Motor neuron (in vitro differentiated cells): ENCODE data around the gene SUSD6. TPM values are rescaled to one million over a fixed set of nuclear protein-coding genes. Genes with fewer than 3 reads are reported as not detected.
"Not testable (repeated sequence)": the region's sequence is repeated elsewhere in the genome, so short reads cannot be mapped to it uniquely, and the experiment has no call there.

Experiments used
- ATAC-seq, 8 experiments: fragments of 200-7000 bp; cut with Tn5 transposase; replicated peaks in 6 of 8; 2 replicates each; pipeline ENCODE4 v1.8.0; 2021; ENCODE audit warnings: mild to moderate bottlenecking in 8 of 8, moderate library complexity in 8 of 8
- H3K27ac ChIP-seq, 2 donors: fragments of 250-450 bp; sonication (Bioruptor Pico); 2 replicates each; pipeline ENCODE4 v1.9.0; 2021; ENCODE audit warnings: antibody characterized with exemption in 2 of 2, mild to moderate bottlenecking in 2 of 2, moderate library complexity in 1 of 2
- H3K4me1 ChIP-seq, 2 donors: fragments of 250-450 bp; sonication (Bioruptor Pico); replicated peaks in 1 of 2; 2 replicates each; pipeline ENCODE4 v1.6.1; 2021; ENCODE audit warnings: antibody characterized with exemption in 2 of 2, mild to moderate bottlenecking in 2 of 2, moderate library complexity in 1 of 2
- H3K4me3 ChIP-seq, 5 donors: fragments of 250-450 bp; sonication (Bioruptor Pico); 2 replicates each; pipeline ENCODE4 v1.9.0; 2021; ENCODE audit warnings: antibody characterized with exemption in 5 of 5, mild to moderate bottlenecking in 5 of 5, moderate library complexity in 4 of 5
- WGBS, 10 experiments: fragments of 450-650 bp; shearing (Covaris generic); methylation state at CpG; one replicate each; pipeline ENCODE4 v1.0.0; 2022; 5-methylcytosine and 5-hydroxymethylcytosine counted together
- in situ Hi-C, 9 experiments: fragments of 400-800 bp; cut with MboI; loops; one replicate each; pipeline ENCODE4 v1.15.0; 2021; ENCODE audit warnings: low sequenced_read_pairs in 9 of 9, low pct_unique_long_range_greater_than_20kb in 2 of 9; ENCODE audit not compliant: unreplicated experiment in 9 of 9
- total RNA-seq, 8 experiments: library from RNA; unstranded; fragments of 300-600 nt; gene quantifications; 2 replicates each; pipeline versions ENCODE4 v1.2.3 to v1.2.4, GENCODE V29; 2022

The SUSD6 gene
- total RNA-seq, 8 experiments from 2014 or later, result 6.5 to 36.3 (median 12.2) TPM

DNA sequence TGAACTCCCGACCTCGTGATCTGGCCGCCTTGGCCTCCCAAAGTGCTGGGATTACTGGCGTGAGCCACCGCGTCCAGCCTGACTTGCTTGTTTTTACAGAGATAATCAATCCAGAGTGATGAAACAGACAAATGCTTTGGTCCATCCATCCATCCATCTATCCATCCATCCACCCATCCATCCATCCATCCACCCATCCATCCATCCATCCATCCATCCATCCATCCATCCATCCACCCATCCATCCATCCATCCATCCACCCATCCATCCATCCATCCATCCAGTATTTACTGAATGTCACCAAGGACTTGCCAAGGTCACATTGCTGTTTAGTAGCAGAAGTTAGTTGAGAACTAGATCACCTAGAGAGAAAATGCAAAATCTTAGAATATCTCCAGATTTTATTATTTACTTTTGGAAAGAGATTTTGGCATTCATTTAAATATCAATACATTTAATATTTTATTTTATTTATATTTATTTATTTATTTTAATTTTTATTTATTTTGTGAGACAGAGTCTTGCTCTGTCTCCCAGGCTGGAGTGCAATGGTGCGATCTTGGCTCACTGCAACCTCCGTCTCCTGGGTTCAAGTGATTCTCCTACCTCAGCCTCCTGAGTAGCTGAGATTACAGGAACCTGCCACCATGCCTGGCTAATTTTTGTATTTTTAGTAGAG is 120.7 kb downstream of the SUSD6 start:
- in situ Hi-C loops, result loop anchor here in 4 of 9 experiments (25.0 kb wide), 1 partner anchor 145 kb away; no protein-coding TSS in a partner anchor
- not testable (repeated sequence) for H3K27ac ChIP-seq, H3K4me3 ChIP-seq, ATAC-seq, H3K4me1 ChIP-seq
- WGBS, 10 experiments, result 79 to 100% (median 93%) methylated on average over 2 to 8 of the region's 8 CpGs; no CpG with 5 or more reads in 1 of the 10 experiments

DNA sequence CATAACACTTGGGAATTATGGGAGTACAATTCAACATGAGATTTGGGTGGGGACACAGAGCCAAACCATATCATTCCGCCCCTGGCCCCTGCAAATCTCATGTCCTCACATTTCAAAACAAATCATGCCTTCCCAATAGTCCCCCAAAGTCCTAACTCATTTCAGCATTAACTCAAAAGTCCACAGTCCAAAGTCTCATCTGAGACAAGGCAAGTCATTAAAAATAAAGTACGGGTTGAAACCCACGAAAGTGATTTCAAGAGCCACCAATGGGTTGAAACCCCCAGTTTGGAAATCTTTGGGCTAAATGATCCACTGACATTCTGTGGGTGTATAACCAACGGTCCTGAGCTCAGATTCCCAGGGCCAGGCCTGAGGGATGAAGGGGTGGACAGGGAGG is 125.0 kb downstream of the SUSD6 start:
- H3K4me3 ChIP-seq, ATAC-seq, H3K27ac ChIP-seq, H3K4me1 ChIP-seq: not testable (repeated sequence)
- in situ Hi-C loops, result loop anchor here in 4 of 9 experiments (25.0 kb wide), 1 partner anchor 149 kb away; no protein-coding TSS in a partner anchor
- 0 to 100% (median 75%) methylated on average over 1 to 3 of the region's 4 CpGs; no CpG with 5 or more reads in 4 of the 10 experiments for WGBS, 10 experiments

DNA sequence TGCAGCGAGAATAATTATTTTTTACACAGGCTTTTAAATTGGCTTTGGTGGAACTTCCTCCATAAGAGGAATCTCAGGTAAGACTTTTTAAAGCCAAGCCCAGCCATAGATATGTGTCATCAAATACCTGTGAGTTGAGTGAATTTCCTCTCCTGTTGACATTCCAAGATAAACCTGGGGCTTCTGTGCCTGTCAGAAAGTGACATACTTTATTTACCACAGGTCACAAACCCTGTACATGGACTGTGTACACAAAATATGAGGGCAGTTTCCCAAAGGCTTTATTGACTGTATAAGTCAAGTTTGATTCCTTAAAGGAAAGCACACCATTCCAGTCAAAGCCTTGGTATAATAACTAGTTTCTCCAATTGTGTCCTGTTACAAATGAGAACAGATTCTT is 129.7 kb downstream of the SUSD6 start:
- 43 to 100% (median 100%) methylated on average over 1 of the region's 1 CpG; no CpG with 5 or more reads in 1 of the 10 experiments for WGBS, 10 experiments
- Histone ChIP-seq H3K4me3 (no peak overlapping the region), H3K4me1 (no peaks in the 10 kb centered on the region), H3K27ac (no peak overlapping the region)
- ATAC-seq, result no peak
- in situ Hi-C loops, result loop anchor here in 4 of 9 experiments (25.0 kb wide), 1 partner anchor 154 kb away; no protein-coding TSS in a partner anchor

DNA sequence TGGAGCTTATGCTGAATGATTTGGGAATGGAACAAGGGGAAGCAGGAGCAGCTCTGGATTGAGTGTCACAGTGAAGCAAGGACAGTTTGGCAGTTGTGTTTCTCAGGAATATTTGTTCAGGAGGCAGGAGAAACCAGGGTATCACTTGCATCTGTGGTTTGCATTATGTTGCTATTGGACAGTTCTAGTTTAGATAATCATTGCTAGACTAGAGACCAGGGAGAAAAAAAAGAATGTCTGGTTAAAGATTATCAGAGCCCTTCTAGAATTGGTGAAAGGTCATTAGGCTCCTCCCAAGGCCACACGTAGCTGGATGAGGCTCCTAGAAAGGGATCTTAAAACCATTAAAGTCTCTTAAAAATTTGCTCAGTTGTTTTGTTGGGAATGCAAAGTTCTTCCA is 138.6 kb downstream of the SUSD6 start:
- no peaks in the 10 kb centered on the region for H3K4me1 ChIP-seq
- no peak for ATAC-seq
- no peak overlapping the region for H3K27ac ChIP-seq
- in situ Hi-C loops, result loop anchor here in 4 of 9 experiments (25.0 kb wide), 1 partner anchor 163 kb away; no protein-coding TSS in a partner anchor
- WGBS, 10 experiments, result 0 to 60% (median 28%) methylated on average over 1 of the region's 1 CpG; no CpG with 5 or more reads in 4 of the 10 experiments
- H3K4me3 ChIP-seq, result no peak overlapping the region

DNA sequence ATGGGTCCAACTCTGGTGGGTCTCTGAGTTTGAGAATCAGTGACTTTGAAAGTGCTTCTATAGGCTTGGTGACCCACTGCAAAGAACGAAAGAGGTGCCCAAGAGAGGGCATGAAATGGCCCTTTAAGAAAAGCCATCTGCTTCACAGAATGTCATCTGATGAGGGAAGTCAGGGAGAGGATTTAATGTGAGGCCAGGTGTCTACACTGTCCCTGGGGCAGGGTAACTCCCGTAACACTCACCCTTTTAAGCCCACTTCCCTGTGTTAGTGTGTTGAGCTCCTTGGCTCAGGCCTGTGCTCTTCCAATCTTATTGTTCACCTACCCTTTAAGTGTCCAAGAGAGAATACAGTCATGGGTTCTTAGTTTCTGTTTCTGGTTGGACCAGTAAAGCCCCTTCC is 139.1 kb downstream of the SUSD6 start:
- H3K4me3 ChIP-seq, result no peak overlapping the region
- in situ Hi-C loops, result no loop called here

DNA sequence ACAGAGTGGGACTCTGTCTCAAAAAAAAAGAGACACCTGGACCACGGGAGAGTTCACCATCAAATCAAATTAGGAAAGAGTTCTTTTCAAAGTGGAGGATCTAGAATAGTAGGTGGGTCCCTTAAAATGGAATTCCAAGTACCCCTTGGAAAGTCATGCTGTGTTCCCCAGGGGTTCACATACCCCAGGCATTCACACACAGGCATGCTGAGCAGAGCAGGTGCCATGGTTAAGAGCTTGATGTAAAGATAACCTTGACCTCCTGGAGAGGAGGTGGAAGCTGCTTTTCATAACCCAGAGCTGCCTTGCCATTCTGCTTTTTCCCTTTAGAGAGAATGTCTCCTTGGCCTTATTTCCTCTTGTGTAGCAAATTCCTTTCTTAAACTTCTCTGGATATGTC is 141.4 kb downstream of the SUSD6 start:
- WGBS, 10 experiments, result 0 to 80% (median 35%) methylated on average over 1 of the region's 1 CpG; no CpG with 5 or more reads in 4 of the 10 experiments
- H3K4me1 ChIP-seq, result no peaks in the 10 kb centered on the region
- in situ Hi-C loops, result no loop called here
- H3K27ac ChIP-seq, result no peak overlapping the region
- H3K4me3 ChIP-seq, result no peak overlapping the region
- no peak for ATAC-seq

More for the DNA sequence above, 139.1 kb downstream of the SUSD6 start:
- WGBS, 10 experiments, result 40 to 100% (median 78%) methylated on average over 1 to 2 of the region's 2 CpGs; no CpG with 5 or more reads in 4 of the 10 experiments
- Histone ChIP-seq H3K27ac (no peak overlapping the region), H3K4me1 (no peaks in the 10 kb centered on the region)
- ATAC-seq, result no peak

DNA sequence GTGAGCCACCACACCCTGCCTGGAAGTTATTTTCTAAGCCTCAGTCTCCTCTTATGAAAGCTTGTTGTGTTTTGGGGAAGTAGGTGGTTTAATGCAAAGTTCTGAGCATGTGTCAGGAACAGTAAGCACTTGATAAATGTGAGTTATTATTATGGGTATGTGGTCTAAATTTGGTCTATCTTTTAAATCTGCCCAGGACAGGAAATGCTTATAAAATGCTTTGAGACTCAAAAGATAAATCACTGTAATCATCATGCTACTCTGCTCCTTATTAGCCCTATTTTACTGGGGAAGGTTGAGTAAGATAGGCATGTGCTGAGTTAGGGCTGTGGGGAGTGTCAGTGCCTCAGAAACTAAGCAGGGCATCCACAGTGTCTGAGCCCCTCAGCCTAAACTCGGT is 142.5 kb downstream of the SUSD6 start:
- in situ Hi-C loops, result no loop called here
- no peaks in the 10 kb centered on the region for H3K4me1 ChIP-seq
- WGBS, 10 experiments, result 44 to 100% methylated on average over 1 of the region's 1 CpG; no CpG with 5 or more reads in 8 of the 10 experiments
- no peak for ATAC-seq
- no peak overlapping the region for H3K4me3 ChIP-seq
- H3K27ac ChIP-seq, result no peak overlapping the region

DNA sequence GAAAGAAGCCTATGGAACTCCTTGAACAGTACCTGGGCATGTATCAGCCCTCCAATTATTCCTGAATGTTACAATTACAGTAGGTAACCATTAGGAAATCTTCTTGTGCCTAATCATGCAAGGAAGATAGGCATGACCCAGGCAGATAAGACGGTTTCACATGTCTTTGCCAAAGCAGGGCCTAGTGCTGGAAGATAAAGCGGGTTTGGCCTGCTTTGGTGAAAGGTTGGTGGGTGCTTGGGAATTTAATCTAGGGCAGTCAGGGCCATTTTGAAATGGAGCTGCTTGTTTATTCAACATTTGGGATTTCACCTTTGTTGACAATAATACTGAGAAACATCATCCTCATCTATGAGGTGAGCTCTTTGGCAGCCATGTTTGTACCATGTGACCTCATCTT is 143.1 kb downstream of the SUSD6 start:
- ATAC-seq, result no peak
- 67 to 100% (median 83%) methylated on average over 1 to 2 of the region's 2 CpGs; no CpG with 5 or more reads in 2 of the 10 experiments for WGBS, 10 experiments
- H3K4me1 ChIP-seq, result no peaks in the 10 kb centered on the region
- in situ Hi-C loops, result no loop called here
- H3K4me3 ChIP-seq, result no peak overlapping the region
- H3K27ac ChIP-seq, result no peak overlapping the region

DNA sequence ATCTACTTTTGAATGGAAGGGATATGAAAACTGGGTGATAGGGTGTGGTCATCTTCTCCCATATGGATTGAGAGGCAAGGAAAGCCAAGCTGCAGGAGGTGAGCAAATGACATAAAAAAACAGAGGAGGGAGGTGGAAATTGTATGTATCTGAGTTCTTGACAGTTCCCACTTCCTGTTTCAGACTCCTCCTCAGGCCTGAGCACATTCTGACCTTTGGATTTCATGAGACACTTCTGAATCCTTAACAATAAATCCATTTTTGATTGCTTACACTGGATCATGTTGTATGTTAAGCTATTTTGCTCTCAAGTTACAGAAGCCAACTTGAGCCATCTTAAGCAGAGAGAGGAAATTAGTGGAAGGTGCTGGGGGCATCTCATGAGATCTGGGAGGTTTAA is 143.9 kb downstream of the SUSD6 start:
- no peak overlapping the region for H3K27ac ChIP-seq
- ATAC-seq, result peak in 2 of 8 experiments; percentile 19 to 24
- in situ Hi-C loops, result no loop called here

DNA sequence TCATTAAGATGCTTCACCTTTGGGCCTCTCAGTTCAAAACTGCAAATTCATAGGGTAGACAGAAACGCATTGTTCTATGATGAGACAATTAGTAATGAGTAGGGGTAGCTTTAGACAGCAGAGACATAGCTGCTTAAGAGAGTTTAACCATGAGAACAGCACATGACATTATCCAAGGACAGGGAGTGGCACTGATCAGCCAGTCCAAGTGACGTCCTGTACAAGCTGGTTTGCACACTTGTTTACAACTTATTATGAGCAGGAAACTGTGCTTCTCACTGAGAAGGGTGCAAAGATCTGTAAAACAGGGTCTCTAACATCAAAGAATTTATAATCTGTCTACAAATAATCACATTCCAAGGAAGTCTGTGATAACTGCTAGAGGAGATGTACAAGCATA is 144.4 kb downstream of the SUSD6 start:
- ATAC-seq, result peak in 4 of 8 experiments; percentile 47 to 80 (median 61)
- H3K27ac ChIP-seq, result no peak overlapping the region
- in situ Hi-C loops, result no loop called here
- H3K4me3 ChIP-seq, result no peak overlapping the region
- WGBS, 10 experiments, result 20 to 100% (median 83%) methylated on average over 1 to 2 of the region's 2 CpGs; no CpG with 5 or more reads in 6 of the 10 experiments
- no peaks in the 10 kb centered on the region for H3K4me1 ChIP-seq

More for the DNA sequence above, 143.9 kb downstream of the SUSD6 start:
- no peaks in the 10 kb centered on the region for H3K4me1 ChIP-seq
- H3K4me3 ChIP-seq, result no peak overlapping the region

DNA sequence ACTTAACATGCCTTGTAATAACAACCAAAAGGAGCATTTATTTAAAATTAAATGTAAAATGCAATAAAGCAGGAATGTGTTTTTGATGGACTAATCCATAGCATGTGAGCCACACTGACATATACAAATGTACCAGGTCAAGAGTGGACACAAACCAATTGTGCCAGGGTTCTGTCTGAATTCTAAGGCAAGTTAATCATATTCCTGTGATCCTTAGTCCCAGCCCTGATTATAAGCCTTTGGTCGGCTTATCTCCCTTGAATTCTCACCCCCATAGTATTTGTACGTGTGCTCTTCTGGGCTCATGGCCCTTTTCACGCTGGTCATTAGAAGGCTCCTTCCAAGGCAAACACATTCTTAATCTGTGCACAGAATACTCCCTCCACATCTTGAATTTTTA is 144.9 kb downstream of the SUSD6 start:
- Histone ChIP-seq H3K27ac (no peak overlapping the region), H3K4me1 (no peaks in the 10 kb centered on the region), H3K4me3 (no peak overlapping the region)
- in situ Hi-C loops, result no loop called here
- ATAC-seq, result no peak
- 40 to 100% (median 93%) methylated on average over 1 to 3 of the region's 3 CpGs; no CpG with 5 or more reads in 3 of the 10 experiments for WGBS, 10 experiments

DNA sequence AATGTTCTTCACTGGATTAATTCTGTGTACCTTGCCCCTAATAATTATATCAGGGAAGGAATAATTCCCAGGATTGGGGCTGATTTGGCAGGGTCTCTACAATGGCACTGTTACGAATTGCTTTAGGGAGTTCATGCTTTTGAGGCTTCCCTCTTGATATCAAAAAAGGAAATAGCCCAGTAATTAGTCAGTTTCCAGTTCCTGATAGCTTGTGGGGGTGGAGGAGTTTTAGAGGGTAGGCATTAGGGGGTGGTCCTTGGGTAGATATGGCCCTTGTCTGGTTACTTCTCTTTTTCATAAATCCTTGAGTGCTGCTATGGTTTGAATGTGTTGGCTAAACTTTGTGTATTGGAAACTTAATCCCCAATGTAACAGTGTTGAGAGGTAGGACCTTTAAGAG is 149.4 kb downstream of the SUSD6 start:
- no peak for ATAC-seq
- Histone ChIP-seq H3K4me1 (no peaks in the 10 kb centered on the region), H3K27ac (no peak overlapping the region), H3K4me3 (no peak overlapping the region)
- in situ Hi-C loops, result no loop called here
- 43 to 80% (median 67%) methylated on average over 1 of the region's 1 CpG; no CpG with 5 or more reads in 7 of the 10 experiments for WGBS, 10 experiments

DNA sequence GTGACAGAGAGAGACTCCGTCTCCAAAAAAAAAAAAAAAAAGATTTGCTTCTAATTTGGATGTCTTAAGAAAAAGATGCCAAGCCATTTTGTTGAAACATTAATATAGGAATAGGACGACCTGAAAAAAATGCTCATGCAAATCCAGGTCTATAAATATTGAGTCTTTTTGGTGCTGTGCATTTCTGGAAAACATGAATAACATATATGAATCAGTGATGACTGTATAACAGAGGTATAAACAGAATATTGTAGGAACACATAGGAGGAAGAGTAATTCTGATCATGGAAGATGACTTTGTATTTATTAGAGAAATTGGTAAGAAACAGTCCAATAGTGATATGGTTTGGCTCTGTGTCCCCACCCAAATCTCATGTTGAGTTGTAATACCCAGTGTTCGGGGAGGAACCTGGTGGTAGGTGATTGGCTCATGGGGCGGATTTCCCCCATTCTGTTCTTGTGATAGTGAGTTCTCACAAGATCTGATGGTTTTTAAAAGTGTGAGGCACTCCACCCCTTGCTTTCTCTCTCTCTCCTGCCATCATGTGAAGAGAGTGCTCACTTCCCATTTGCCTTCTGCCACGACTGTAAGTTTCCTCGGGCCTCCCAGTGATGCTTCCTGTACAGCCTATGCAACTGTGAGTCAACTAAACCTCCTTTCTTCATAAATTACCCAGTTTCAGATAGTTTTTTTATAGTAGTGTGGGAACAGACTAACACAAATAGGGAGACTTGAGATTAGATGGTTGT is 152.5 kb downstream of the SUSD6 start:
- Histone ChIP-seq H3K4me1 (peaks cover 13 to 14% of the 10 kb centered on the region in 2 donors), H3K27ac (no peak overlapping the region), H3K4me3 (no peak overlapping the region)
- no peak for ATAC-seq
- WGBS, 10 experiments, result 54 to 93% (median 82%) methylated on average over 2 to 6 of the region's 6 CpGs
- in situ Hi-C loops, result no loop called here
